HG02610 (cell line): ENCODE data around the gene FHOD3.

Source experiments
- ATAC-seq: cut with Tn5 transposase; IDR thresholded peaks from one replicate; pipeline ENCODE4 v1.9.1; 2021; ENCODE audit warnings: mild to moderate bottlenecking, moderate library complexity; ENCODE audit not compliant: unreplicated experiment

FHOD3 gene

GRCh38 chr18:36403896-36404820, 106.6 kb downstream of the FHOD3 start:
- ATAC-seq, result no peak

GRCh38 chr18:36405611-36406010, 108.1 kb downstream of the FHOD3 start:
- ATAC-seq, result no peak

DNA sequence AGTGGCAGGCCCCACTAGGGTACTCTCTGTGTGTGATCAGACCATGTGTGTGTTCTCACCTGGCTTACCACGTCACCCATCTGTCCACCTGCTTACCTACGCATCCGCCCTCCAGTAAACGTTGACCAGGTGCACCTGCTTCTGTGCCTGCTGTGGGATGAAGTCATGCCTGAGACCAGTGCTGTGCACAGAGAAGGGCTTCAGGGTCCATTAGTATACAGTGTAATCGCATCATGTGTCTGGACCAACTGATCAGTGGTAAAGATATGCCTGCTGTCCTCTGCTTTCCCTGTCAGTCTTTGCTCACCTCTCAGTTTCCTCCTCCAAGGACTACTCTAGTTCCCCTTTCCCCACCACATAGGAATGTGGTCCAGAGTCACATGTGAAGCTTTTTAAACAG, 109.3 kb downstream of the FHOD3 start:
- no peak for ATAC-seq

DNA sequence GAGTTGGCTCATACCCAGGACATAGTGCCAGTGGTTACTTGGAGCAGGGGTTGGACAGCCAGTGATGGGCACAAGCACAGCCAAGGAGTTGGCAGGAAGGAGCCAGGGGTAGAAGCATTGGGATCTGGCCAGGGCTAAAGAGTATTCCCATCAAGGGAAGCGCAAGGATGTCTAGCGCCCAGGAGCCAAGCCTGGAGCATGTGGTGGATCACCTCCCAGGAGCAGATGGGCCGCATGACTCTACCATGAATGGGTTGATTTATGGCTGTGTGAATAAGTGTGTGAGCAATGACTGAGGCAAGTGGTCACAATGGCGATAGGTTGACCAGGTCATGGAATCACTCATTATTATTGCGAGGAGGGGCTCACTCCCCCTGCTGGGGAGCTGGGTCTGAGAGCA, 111.1 kb downstream of the FHOD3 start:
- ATAC-seq, result no peak

DNA sequence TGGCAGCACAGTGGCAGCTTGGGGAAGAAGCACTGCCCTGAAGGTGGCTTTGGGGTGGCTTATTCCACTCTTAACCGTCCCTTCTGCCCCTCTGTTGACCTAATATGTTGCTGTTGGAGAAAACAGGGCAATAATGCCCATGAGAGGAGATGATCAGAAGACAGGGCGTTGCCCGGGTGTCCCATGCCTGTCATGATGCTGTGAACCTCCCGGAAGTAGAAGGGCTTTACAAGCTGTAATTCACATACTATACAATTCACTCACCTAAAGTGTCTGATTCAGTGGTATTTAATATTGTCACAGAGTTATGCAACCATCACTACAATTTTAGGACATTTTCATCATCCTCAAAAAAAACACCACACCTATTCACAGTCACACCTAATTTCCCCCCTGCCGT, 112.3 kb downstream of the FHOD3 start:
- ATAC-seq, result no peak

DNA sequence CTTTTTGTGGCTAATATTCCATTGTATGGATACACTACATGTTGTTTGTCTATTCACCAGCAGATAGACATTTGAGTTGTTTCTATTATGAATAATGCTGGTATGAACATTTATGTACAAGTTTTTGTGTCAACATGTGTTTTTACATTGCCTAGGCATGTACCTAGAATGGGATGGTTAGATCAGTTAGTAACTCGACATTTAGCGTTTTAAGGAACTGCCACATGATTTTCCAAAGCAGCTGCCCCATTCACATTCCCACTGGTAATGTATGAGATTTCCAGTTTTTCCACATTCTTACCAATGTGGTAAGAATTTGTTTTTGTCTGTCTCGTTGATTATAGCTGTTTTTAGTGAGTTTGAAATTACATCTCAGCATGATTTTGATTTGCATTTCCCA, 112.8 kb downstream of the FHOD3 start:
- ATAC-seq, result no peak

GRCh38 chr18:36411745-36412168, 114.2 kb downstream of the FHOD3 start:
- ATAC-seq, result no peak

- ATAC-seq, result no peak
Measured at GRCh38 chr18:36412778-36413177, 115.3 kb downstream of the FHOD3 start.

DNA sequence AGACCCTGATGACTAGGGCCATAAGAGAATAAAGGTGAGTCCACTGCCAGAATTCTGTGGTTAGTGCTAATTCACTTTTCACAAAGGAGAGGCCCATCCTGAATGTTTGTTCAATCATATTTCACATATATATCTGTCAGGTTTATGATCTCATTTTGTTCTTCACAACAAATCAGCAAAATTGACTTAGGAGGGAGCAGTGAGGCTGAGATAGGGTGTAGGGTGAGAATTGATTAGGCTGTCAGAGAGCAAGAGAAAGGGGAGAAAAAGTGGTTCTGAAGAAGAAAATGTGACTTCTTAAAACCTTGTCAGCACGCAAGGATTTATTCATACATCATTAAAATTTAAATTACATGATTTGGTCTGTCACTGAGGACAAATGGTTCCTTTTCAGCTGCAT, 117.7 kb downstream of the FHOD3 start:
- ATAC-seq, result no peak

DNA sequence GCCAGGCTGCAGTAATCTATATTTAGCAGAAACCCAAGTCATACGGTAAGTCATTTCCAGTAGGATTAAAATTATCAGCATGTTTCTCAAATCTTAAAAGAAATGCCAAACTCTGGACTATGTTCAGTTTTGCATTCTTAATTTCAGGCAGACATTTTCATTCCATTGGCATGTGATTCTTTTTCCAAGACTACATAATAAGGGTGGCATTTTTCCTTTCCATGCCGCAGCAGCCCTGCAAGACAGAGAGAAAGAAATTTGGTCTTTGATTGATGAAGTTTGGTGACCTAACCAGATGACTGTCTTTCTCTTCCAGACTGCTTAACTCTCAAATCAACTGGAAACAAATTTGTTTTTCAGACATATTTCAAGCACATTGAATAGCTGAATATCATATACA, 118.1 kb downstream of the FHOD3 start:
- ATAC-seq, result no peak

GRCh38 chr18:36419188-36419899, 121.8 kb downstream of the FHOD3 start:
- ATAC-seq, result no peak

DNA sequence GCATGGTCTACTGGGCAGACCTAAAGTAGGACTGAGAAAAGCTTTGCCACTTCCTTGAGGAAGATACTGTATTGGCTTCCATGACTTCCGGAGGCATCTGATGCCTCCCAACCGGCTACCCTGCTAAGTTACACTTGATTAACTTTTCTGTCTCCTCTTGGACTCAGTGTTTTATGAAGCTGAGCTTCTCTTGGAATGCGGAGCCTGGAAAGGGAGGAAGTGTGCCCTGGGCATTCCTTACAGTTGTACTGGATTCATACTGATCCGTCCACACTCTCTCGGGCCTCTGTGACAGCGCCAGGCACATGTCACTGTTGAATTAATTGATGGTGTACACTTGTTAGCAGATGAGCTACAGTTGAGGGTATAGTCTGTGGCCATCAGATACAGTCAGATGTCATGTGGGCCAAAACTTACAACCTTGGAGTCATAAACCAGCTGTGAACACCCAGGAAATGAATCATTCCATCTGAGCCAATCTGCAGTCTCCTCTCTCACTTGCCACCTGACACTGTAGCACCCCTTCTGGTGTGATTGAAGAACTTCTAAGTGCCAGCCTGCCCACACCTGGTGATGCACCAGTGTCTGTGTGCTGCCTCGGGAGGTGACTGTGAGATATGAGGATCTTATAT, 122.5 kb downstream of the FHOD3 start:
- no peak for ATAC-seq

GRCh38 chr18:36420826-36421225, 123.3 kb downstream of the FHOD3 start:
- ATAC-seq, result no peak

- no peak for ATAC-seq
Measured at GRCh38 chr18:36424741-36425142, 127.2 kb downstream of the FHOD3 start.

DNA sequence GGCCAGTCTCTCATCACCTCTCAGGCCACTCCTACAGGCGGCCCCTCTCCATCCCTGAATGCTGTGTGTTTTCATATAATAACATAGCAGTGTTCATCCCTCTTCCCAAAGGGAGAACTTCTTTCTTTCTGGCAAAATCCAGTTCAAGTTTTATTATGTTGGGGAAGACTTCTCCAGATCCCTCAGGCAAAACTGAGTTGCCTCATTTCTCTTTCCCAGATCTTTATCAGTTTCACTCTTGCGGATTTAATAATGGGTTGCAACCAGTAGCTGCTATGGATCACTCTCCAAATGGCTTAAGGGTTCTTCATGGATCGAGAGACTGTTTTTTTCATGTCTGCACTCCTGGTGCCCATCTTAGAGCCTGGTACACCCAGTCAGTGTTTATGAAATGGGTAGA, 129.9 kb downstream of the FHOD3 start:
- ATAC-seq, result no peak

- ATAC-seq, result no peak
Measured at GRCh38 chr18:36427831-36428230, 130.3 kb downstream of the FHOD3 start.

GRCh38 chr18:36428431-36429029, 131.0 kb downstream of the FHOD3 start:
- ATAC-seq, result no peak

GRCh38 chr18:36432880-36433555, 135.5 kb downstream of the FHOD3 start:
- ATAC-seq, result no peak

DNA sequence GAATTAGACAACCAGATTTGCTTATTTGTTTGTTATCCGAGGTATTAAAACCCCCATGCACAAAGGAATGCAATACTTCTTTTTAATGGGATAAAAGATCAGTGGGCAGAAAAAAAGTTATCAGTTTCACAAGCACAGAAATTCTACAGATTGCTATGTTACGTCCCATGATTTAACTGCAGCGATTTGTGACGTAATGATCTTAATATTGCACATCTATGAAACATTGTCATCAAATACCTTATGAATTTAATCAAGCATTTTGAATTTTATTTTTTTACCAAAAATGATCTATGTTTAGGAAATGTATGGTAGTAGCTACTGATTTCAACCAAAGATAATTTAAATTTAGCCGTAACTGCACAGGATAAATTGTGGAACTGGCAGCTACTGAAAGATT, 138.9 kb downstream of the FHOD3 start:
- no peak for ATAC-seq

GRCh38 chr18:36440614-36441013, 143.1 kb downstream of the FHOD3 start:
- no peak for ATAC-seq
